IPS-18a (cell line): Measurements from ENCODE around the gene EPHA2.

Experiments
- H3K27ac ChIP-seq: one replicate; pipeline ENCODE4 v1.5.1; 2013; ENCODE audit warnings: low read length
- H3K27me3 ChIP-seq: one replicate; pipeline ENCODE4 v1.6.1; 2013; ENCODE audit warnings: mild to moderate bottlenecking, low read length; ENCODE audit not compliant: control insufficient read depth, insufficient read depth
- H3K36me3 ChIP-seq: one replicate; pipeline ENCODE4 v1.6.1; 2013; ENCODE audit warnings: low read depth, low read length; ENCODE audit not compliant: control insufficient read depth
- H3K4me1 ChIP-seq: one replicate; pipeline ENCODE4 v1.6.1; 2013; ENCODE audit warnings: low read depth, low read length; ENCODE audit not compliant: control insufficient read depth
- H3K4me3 ChIP-seq: one replicate; pipeline ENCODE4 v1.5.1; 2013; ENCODE audit warnings: low read length
- H3K9ac ChIP-seq: one replicate; pipeline ENCODE4 v1.6.1; 2013; ENCODE audit warnings: mild to moderate bottlenecking, low read length, moderate library complexity
- H3K9me3 ChIP-seq: one replicate; pipeline ENCODE4 v1.6.1; 2013; ENCODE audit warnings: low read depth, low read length; ENCODE audit not compliant: control insufficient read depth

EPHA2 gene

GRCh38 chr1:16135501-16135900, 20.4 kb downstream of the EPHA2 start:
- H3K27me3 ChIP-seq: no peaks in the 10 kb centered on the region
- H3K27ac ChIP-seq: no peak overlapping the region
- H3K4me1 ChIP-seq: peaks cover 8% of the 10 kb centered on the region
- H3K9me3 ChIP-seq: no peaks in the 10 kb centered on the region
- H3K4me3 ChIP-seq: no peak overlapping the region
- H3K36me3 ChIP-seq: peaks cover 72% of the 10 kb centered on the region
- H3K9ac ChIP-seq: no peak overlapping the region

- Histone ChIP-seq H3K4me3 (no peak overlapping the region), H3K27ac (no peak overlapping the region), H3K4me1 (peaks cover 4% of the 10 kb centered on the region), H3K27me3 (no peaks in the 10 kb centered on the region), H3K9me3 (no peaks in the 10 kb centered on the region), H3K36me3 (peaks cover 77% of the 10 kb centered on the region), H3K9ac (no peak overlapping the region)
These were observed 21.0 kb downstream of the EPHA2 start for GRCh38 chr1:16134906-16135305.

GRCh38 chr1:16134066-16134801, 21.6 kb downstream of the EPHA2 start:
- Histone ChIP-seq H3K9me3 (no peaks in the 10 kb centered on the region), H3K27ac (no peak overlapping the region), H3K36me3 (peaks cover 84% of the 10 kb centered on the region), H3K4me3 (no peak overlapping the region), H3K27me3 (no peaks in the 10 kb centered on the region), H3K4me1 (no peaks in the 10 kb centered on the region), H3K9ac (no peak overlapping the region)

- H3K27ac ChIP-seq: no peak overlapping the region
- H3K4me1 ChIP-seq: no peaks in the 10 kb centered on the region
- no peak overlapping the region for H3K9ac ChIP-seq
- H3K36me3 ChIP-seq: peaks cover 88% of the 10 kb centered on the region
- no peaks in the 10 kb centered on the region for H3K9me3 ChIP-seq
- H3K27me3 ChIP-seq: no peaks in the 10 kb centered on the region
- H3K4me3 ChIP-seq: no peak overlapping the region
These were observed 22.6 kb downstream of the EPHA2 start for GRCh38 chr1:16133007-16133961.

GRCh38 chr1:16132325-16132785, 23.5 kb downstream of the EPHA2 start:
- H3K27ac ChIP-seq: no peak overlapping the region
- H3K36me3 ChIP-seq: peaks cover 83% of the 10 kb centered on the region

GRCh38 chr1:16131636-16132324, 24.1 kb downstream of the EPHA2 start:
- H3K4me1 ChIP-seq: no peaks in the 10 kb centered on the region
- H3K9ac ChIP-seq: no peak overlapping the region
- no peak overlapping the region for H3K27ac ChIP-seq
- peaks cover 86% of the 10 kb centered on the region for H3K36me3 ChIP-seq
- no peaks in the 10 kb centered on the region for H3K27me3 ChIP-seq
- H3K4me3 ChIP-seq: no peak overlapping the region
- no peaks in the 10 kb centered on the region for H3K9me3 ChIP-seq

More at GRCh38 chr1:16132325-16132785, 23.5 kb downstream of the EPHA2 start:
- Histone ChIP-seq H3K9me3 (no peaks in the 10 kb centered on the region), H3K9ac (no peak overlapping the region), H3K4me1 (no peaks in the 10 kb centered on the region), H3K4me3 (no peak overlapping the region), H3K27me3 (no peaks in the 10 kb centered on the region)

- H3K36me3 ChIP-seq: peaks cover 88% of the 10 kb centered on the region
- H3K27ac ChIP-seq: no peak overlapping the region
- H3K4me3 ChIP-seq: no peak overlapping the region
- no peaks in the 10 kb centered on the region for H3K9me3 ChIP-seq
- no peaks in the 10 kb centered on the region for H3K4me1 ChIP-seq
- H3K27me3 ChIP-seq: no peaks in the 10 kb centered on the region
- no peak overlapping the region for H3K9ac ChIP-seq
These were observed 25.0 kb downstream of the EPHA2 start for GRCh38 chr1:16130827-16131226.

GRCh38 chr1:16129921-16130543, 25.8 kb downstream of the EPHA2 start:
- Histone ChIP-seq H3K4me3 (no peak overlapping the region), H3K9ac (no peak overlapping the region), H3K27ac (no peak overlapping the region), H3K36me3 (peaks cover 83% of the 10 kb centered on the region), H3K4me1 (no peaks in the 10 kb centered on the region), H3K27me3 (no peaks in the 10 kb centered on the region), H3K9me3 (no peaks in the 10 kb centered on the region)

- Histone ChIP-seq H3K27me3 (no peaks in the 10 kb centered on the region), H3K36me3 (peaks cover 83% of the 10 kb centered on the region), H3K9ac (no peak overlapping the region)
These were observed 26.6 kb downstream of the EPHA2 start for GRCh38 chr1:16129316-16129715.

GRCh38 chr1:16128338-16128741, 27.5 kb downstream of the EPHA2 start:
- Histone ChIP-seq H3K36me3 (peaks cover 78% of the 10 kb centered on the region), H3K4me1 (no peaks in the 10 kb centered on the region), H3K27me3 (no peaks in the 10 kb centered on the region), H3K4me3 (no peak overlapping the region), H3K9ac (no peak overlapping the region), H3K9me3 (no peaks in the 10 kb centered on the region), H3K27ac (no peak overlapping the region)

More at GRCh38 chr1:16129316-16129715, 26.6 kb downstream of the EPHA2 start:
- Histone ChIP-seq H3K27ac (no peak overlapping the region), H3K9me3 (no peaks in the 10 kb centered on the region), H3K4me3 (no peak overlapping the region), H3K4me1 (no peaks in the 10 kb centered on the region)
